ENCODE results near the gene GSTP1.

Gene GSTP1

DNA sequence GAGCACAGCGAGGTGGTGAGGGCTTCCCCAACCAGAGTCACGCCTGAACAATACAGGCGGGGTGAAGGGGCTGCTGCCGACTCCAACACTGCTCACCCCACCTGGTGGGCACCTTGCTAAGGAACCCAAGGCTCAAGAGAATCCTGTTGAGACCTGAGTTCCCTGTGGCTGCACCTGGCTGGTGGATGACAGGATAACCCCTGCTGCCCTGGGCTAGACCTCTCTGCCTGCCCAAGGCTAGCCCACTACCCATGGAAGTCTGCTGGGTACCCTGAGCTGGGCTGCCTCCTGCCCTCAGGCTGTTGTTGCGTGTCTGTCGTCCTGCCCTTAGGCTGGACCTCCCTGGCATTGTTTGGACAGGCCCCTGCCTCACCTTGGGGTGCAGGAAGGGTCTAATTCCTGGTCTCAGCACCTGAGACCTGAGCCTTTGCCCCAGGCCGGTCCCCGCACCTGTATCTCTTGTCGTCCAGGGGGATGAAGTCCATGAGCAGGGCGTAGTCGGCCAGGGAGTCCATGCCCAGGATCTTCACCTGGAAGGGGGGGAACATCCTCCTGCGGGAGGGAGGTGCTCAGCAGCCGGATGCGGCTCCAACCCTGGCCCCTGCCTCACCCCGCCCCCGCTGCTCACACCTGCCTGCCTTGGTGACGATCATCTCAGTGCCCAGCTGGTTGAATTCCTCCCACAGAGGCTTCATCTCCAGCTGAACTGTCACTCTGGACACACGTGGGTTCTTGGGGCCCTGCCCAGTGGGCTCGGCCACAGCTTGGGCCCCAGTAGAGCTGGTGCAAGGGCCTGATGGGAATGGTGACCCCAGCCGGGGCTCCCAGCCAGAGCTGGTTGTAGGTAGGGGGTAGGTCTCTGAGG lies 51.0 kb downstream of the GSTP1 start:
- TF ChIP-seq, protein P1, sequence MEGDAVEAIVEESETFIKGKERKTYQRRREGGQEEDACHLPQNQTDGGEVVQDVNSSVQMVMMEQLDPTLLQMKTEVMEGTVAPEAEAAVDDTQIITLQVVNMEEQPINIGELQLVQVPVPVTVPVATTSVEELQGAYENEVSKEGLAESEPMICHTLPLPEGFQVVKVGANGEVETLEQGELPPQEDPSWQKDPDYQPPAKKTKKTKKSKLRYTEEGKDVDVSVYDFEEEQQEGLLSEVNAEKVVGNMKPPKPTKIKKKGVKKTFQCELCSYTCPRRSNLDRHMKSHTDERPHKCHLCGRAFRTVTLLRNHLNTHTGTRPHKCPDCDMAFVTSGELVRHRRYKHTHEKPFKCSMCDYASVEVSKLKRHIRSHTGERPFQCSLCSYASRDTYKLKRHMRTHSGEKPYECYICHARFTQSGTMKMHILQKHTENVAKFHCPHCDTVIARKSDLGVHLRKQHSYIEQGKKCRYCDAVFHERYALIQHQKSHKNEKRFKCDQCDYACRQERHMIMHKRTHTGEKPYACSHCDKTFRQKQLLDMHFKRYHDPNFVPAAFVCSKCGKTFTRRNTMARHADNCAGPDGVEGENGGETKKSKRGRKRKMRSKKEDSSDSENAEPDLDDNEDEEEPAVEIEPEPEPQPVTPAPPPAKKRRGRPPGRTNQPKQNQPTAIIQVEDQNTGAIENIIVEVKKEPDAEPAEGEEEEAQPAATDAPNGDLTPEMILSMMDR (IDR thresholded peaks at IDR 0.05), result no peak
- DNase-seq (ENCODE audit: low spot score), result peak; percentile 71
- no peak overlapping the region for H3K27ac ChIP-seq
- H3K4me3 ChIP-seq, result no peak overlapping the region

GRCh38 chr11:67635231-67635521 lies 51.6 kb downstream of the GSTP1 start:
- TF ChIP-seq, protein P1 (IDR thresholded peaks at IDR 0.05), result no peak
- no peak overlapping the region for H3K27ac ChIP-seq
- H3K4me3 ChIP-seq, result no peak overlapping the region
- no peak for DNase-seq (ENCODE audit: low spot score)

All from coronary artery (tissue), 2 donors.